A549 (cell line): ENCODE results near the gene IL5RA.

ENCODE experiments used
- CBX8 ChIP-seq: fragments of 200-600 bp; sonication (generic); IDR thresholded peaks from 2 replicates; pipeline ENCODE4 v1.6.1; 2016
- HOXA7 ChIP-seq: fragments of 250-450 bp; sonication (Bioruptor Pico); IDR thresholded peaks from 2 replicates; pipeline ENCODE4 v1.5.0; 2020; ENCODE audit warnings: mild to moderate bottlenecking, moderate library complexity
- POLR2A ChIP-seq: IDR thresholded peaks from 2 replicates; pipeline ENCODE4 v1.6.1; 2012; ENCODE audit warnings: mild to moderate bottlenecking, low read length
- TF ChIP-seq, protein P1 (sequence below): fragments of >200 bp; sonication (Bioruptor Twin); formaldehyde crosslinking; IDR thresholded peaks from 3 replicates; pipeline ENCODE4 v1.5.1; 2016

DNA sequence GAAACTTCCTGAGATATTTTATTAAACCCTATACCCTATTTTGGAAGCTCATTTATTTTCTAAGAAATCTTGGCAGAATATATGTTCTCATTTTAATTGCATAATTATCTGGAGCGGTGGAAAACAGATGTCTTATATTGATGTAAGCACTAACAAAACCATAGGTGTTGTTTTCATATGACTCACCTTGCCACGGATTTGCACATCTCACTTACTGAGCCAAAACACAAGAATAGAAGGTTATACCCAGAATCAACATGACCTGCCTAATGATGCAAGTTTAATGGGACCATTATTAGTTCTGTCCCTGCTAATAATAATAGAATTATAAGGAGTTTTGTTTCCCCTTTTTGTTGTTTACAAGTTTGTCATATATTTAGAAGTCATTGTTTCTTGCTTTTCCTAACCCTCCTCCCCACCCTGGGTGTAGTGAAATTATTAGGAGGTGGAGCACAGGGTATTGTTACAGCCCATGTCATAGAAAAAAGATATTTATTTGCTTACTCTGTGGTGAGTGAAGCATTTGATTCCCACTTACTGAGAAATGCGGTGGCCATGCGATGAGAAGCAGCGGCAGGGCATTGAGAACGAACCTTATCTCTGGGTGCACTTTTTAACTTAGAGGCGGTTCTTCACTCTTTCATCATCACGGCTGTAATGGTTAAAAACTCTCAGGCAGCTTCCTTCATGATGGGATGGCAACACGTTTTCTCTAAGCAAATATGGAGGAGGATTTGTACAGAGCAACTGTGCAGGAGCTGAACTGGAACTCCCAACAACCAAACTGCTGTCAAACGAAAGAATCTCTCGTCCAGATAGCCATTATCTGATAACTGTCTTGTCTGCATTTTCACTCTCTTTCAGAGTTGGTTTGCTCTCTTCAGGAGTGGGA is 521 bp downstream of the IL5RA start:
- TF ChIP-seq POLR2A, result no peak
- no peak for TF ChIP-seq CBX8
- TF ChIP-seq HOXA7 (CRISPR knock-in tag), result no peak
- TF ChIP-seq, protein P1, sequence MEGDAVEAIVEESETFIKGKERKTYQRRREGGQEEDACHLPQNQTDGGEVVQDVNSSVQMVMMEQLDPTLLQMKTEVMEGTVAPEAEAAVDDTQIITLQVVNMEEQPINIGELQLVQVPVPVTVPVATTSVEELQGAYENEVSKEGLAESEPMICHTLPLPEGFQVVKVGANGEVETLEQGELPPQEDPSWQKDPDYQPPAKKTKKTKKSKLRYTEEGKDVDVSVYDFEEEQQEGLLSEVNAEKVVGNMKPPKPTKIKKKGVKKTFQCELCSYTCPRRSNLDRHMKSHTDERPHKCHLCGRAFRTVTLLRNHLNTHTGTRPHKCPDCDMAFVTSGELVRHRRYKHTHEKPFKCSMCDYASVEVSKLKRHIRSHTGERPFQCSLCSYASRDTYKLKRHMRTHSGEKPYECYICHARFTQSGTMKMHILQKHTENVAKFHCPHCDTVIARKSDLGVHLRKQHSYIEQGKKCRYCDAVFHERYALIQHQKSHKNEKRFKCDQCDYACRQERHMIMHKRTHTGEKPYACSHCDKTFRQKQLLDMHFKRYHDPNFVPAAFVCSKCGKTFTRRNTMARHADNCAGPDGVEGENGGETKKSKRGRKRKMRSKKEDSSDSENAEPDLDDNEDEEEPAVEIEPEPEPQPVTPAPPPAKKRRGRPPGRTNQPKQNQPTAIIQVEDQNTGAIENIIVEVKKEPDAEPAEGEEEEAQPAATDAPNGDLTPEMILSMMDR, result no peak
